HFFc6 (cell line): ENCODE results near the gene KRT40. TPM values are rescaled to one million over a fixed set of nuclear protein-coding genes. Genes with fewer than 3 reads are reported as not detected.

Experiments
- DNase-seq: peaks from one replicate; pipeline ENCODE4 v3.0.0-alpha.2; 2018
- H3K27ac Mint-ChIP-seq: 2 replicates; pipeline ENCODE4 v1.8.0; 2020; ENCODE audit warnings: mild to moderate bottlenecking, mixed read lengths
- H3K27me3 Mint-ChIP-seq: 2 replicates; pipeline ENCODE4 v1.8.0; 2021; ENCODE audit warnings: mild to moderate bottlenecking, moderate library complexity, mixed read lengths; ENCODE audit not compliant: insufficient read depth
- H3K36me3 Mint-ChIP-seq: 2 replicates; pipeline ENCODE4 v1.8.0; 2021; ENCODE audit warnings: low read depth, mixed read lengths
- H3K4me1 Mint-ChIP-seq: 2 replicates; pipeline ENCODE4 v1.8.0; 2020; ENCODE audit warnings: low read depth, mixed read lengths
- H3K4me3 Mint-ChIP-seq: 2 replicates; pipeline ENCODE4 v1.8.0; 2020; ENCODE audit warnings: mild to moderate bottlenecking, moderate library complexity, mixed read lengths
- H3K9me3 Mint-ChIP-seq: 2 replicates; pipeline ENCODE4 v1.8.0; 2020; ENCODE audit warnings: mild to moderate bottlenecking, mixed read lengths
- total RNA-seq, 6 experiments: library from RNA; stranded (reverse); fragmentation: NEBNext Ultra II Directional; extraction: Animal tissue kit (Norgen Biotek cat#: 25700); gene quantifications; 2 replicates in 1 of 6; 3 replicates in 5 of 6; pipeline ENCODE4 v1.2.3, GENCODE V29; 2021
- TF ChIP-seq, protein P1 (sequence below): fragments of 200-600 bp; sonication (generic); IDR thresholded peaks from 2 replicates; pipeline ENCODE4 v1.5.0; 2021; ENCODE audit warnings: antibody characterized with exemption, mild to moderate bottlenecking

KRT40 gene
- total RNA-seq, 6 experiments from 2014 or later: not detected

GRCh38 chr17:41019415-41019814, 35.3 kb upstream of the KRT40 start:
- no peaks in the 10 kb centered on the region for H3K27me3 Mint-ChIP-seq
- TF ChIP-seq, protein P1, sequence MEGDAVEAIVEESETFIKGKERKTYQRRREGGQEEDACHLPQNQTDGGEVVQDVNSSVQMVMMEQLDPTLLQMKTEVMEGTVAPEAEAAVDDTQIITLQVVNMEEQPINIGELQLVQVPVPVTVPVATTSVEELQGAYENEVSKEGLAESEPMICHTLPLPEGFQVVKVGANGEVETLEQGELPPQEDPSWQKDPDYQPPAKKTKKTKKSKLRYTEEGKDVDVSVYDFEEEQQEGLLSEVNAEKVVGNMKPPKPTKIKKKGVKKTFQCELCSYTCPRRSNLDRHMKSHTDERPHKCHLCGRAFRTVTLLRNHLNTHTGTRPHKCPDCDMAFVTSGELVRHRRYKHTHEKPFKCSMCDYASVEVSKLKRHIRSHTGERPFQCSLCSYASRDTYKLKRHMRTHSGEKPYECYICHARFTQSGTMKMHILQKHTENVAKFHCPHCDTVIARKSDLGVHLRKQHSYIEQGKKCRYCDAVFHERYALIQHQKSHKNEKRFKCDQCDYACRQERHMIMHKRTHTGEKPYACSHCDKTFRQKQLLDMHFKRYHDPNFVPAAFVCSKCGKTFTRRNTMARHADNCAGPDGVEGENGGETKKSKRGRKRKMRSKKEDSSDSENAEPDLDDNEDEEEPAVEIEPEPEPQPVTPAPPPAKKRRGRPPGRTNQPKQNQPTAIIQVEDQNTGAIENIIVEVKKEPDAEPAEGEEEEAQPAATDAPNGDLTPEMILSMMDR: no peak
- no peaks in the 10 kb centered on the region; the same call in 1 of the 2 replicates for H3K9me3 Mint-ChIP-seq
- H3K4me1 Mint-ChIP-seq: peaks cover 24% of the 10 kb centered on the region
- H3K27ac Mint-ChIP-seq: no peak overlapping the region
- peaks cover 7% of the 10 kb centered on the region; the same call in 1 of the 2 replicates for H3K36me3 Mint-ChIP-seq
- H3K4me3 Mint-ChIP-seq: no peak overlapping the region
- no peak for DNase-seq

DNA sequence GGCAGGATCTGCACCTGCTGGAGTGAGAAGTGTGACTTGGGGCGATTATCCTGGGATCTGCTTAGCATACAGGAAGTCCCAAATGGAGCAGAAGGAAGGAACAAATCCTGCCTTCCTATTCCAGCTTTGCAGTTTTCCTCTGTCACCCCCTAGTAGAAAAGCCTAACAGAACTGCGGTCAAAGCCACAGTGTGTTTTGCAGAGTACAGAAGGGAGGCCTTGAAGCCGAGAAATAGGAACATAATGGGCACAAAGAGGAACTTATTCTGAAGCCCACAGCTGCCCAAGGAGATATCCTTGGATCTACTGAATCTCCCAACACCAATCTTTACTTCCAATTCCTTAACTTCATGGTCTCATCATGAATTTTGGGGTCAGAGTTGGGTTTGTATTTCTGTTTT, 34.4 kb upstream of the KRT40 start:
- TF ChIP-seq, protein P1: no peak
- H3K36me3 Mint-ChIP-seq: peaks cover 7% of the 10 kb centered on the region; the same call in 1 of the 2 replicates
- no peaks in the 10 kb centered on the region; the same call in 1 of the 2 replicates for H3K9me3 Mint-ChIP-seq
- H3K27ac Mint-ChIP-seq: no peak overlapping the region
- no peaks in the 10 kb centered on the region for H3K27me3 Mint-ChIP-seq
- peaks cover 24% of the 10 kb centered on the region for H3K4me1 Mint-ChIP-seq
- H3K4me3 Mint-ChIP-seq: no peak overlapping the region
- no peak for DNase-seq

GRCh38 chr17:41016578-41017215, 32.6 kb upstream of the KRT40 start:
- no peak overlapping the region for H3K4me3 Mint-ChIP-seq
- H3K27me3 Mint-ChIP-seq: no peaks in the 10 kb centered on the region
- H3K27ac Mint-ChIP-seq: no peak overlapping the region; the same call in 1 of the 2 replicates
- H3K9me3 Mint-ChIP-seq: no peaks in the 10 kb centered on the region; the same call in 1 of the 2 replicates
- TF ChIP-seq, protein P1: no peak
- H3K36me3 Mint-ChIP-seq: no peaks in the 10 kb centered on the region
- peaks cover 39% of the 10 kb centered on the region for H3K4me1 Mint-ChIP-seq
- no peak for DNase-seq

DNA sequence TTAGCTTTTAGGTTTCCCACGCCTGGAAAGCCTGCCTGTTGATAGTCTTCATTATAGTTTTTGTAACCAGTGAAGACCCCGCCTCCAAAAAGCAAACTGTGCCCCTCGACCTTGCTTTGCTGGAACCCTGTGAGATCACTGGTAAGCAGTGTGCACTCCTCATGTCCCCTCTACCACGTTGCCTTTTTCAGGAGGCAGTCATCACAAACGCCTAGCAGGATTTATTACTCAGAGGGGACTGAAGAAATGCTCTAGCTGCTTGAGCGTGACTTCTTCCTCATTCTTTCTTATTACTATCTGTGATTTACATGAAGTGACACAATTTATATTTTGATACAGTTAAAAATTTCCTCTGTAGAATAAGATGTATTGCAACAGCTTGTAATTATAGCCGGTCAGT, 31.3 kb upstream of the KRT40 start:
- Mint-ChIP-seq H3K9me3 (no peaks in the 10 kb centered on the region), H3K27me3 (no peaks in the 10 kb centered on the region), H3K36me3 (no peaks in the 10 kb centered on the region), H3K4me3 (no peak overlapping the region), H3K4me1 (peaks cover 37% of the 10 kb centered on the region), H3K27ac (no peak overlapping the region)
- no peak for DNase-seq
- TF ChIP-seq, protein P1: no peak

DNA sequence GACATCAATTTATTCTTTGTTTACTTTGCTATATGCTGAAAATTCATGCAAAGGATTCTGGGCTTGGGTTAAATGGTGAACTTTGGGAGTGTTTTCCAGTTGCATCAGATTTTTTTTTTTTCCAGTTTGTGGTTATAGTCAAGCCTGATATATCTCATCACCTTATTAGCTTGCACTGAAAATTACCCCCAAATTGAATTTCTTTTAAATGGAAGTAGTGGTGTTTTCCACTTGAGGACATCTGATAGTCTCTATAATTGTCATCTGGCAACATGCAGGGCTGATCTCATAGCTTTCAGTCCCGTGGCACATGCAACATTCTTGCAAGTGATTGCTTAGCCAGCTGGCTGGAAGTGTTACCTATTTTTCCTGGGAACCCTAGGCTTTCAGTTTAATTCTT, 29.5 kb upstream of the KRT40 start:
- no peaks in the 10 kb centered on the region for H3K36me3 Mint-ChIP-seq
- peak overlapping the region; percentile 55 for H3K4me3 Mint-ChIP-seq
- DNase-seq: peak; percentile 52
- peaks cover 42% of the 10 kb centered on the region for H3K4me1 Mint-ChIP-seq
- H3K27ac Mint-ChIP-seq: peak overlapping the region; percentile 64
- no peaks in the 10 kb centered on the region for H3K9me3 Mint-ChIP-seq
- TF ChIP-seq, protein P1: no peak
- H3K27me3 Mint-ChIP-seq: no peaks in the 10 kb centered on the region
